NCI-H460 (cell line): ENCODE results near the gene KLRC2. TPM values are rescaled to one million over a fixed set of nuclear protein-coding genes. Genes with fewer than 3 reads are reported as not detected.
"Not testable (repeated sequence)": the region's sequence is repeated elsewhere in the genome, so short reads cannot be mapped to it uniquely, and the experiment has no call there.

Source experiments
- DNase-seq: peaks from one replicate; pipeline ENCODE4 v3.0.0-alpha.2; 2016; ENCODE audit warnings: low read depth; ENCODE audit errors: extremely low read depth
- total RNA-seq: library from RNA; depleted of rRNA; stranded (reverse); fragments of >200 nt; shearing (Covaris generic); gene quantifications from 2 replicates; pipeline ENCODE4 v1.2.3, GENCODE V29; 2014

Gene KLRC2
- total RNA-seq, 1 experiment from 2014 or later = 0.22 TPM

DNA sequence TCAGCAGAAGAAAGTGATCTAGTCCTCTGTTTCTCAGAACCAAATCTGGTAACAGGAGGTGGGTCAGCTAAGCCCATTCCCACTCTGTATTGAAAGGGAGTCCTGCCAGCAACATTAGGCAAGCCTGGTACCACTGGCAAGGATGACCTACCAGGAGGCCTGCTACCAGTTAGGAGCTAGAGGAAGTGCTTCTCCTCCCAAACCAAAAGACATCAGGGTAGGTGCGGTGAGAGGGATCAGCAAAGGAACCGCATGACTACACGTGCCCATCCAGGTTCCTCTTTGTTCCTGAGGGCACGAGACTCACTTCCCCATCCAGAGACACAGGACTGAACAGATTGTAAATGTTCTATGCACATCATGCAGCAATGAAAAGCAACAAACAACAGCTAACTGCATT, 29.1 kb downstream of the KLRC2 start:
- no peak for DNase-seq

GRCh38 chr12:10405294-10405693, 30.5 kb downstream of the KLRC2 start:
- no peak for DNase-seq

DNA sequence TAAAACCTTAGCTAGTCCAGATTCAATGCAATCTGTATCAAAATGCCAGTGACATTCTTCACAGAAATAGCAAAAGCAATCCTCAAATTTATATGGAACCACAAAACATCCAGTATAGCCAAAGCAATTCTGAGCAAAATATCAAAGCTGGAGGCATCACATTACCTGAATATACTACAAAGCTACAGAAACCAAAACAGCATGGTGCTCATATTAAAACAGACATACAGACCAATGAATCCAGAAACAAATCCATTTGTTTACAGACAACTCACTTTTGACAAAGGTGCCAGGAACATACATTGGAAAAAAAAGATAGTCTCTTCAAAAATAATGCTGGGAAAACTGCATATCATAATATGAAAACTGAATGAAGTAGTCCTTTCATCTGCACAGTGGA, 31.0 kb downstream of the KLRC2 start:
- DNase-seq = no peak

- DNase-seq = no peak
Measured at GRCh38 chr12:10400829-10401228, 35.0 kb downstream of the KLRC2 start.

DNA sequence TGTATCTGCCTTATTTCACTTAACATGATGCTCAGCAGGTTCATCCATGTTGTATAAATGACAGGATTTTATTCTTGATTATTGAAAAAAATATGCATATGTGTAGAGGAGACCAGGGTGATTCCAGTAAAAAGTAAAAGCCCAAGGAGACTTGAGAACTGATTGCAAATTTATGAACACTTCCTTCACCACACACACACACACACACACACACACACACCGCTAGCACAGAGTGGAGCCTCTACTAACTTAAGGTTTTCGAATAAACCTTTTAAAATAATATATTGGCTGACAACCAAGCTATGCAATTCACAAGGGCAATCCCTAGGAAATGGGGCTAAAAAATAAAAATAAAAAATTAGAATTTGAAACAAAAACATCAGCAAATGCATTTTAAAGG, 37.6 kb downstream of the KLRC2 start:
- no peak for DNase-seq

DNA sequence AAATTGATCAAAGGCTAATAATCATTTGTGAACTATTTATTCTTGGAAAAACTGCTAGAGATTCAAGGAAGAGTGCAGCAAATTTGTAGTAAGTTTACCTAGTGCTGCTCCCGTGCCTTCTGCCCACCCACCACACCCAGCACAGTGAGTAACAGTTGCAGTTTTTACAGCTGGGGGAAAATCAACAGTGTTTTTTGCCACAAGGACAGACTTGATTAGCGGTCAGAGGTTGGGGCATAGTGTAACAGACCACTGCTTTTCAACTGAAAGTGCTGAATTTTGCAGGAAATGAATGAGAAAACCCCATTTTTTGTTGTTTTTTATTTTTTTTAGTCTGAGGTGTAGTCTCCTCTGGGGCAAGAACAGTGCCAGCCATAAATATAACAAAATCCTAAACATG, 38.5 kb downstream of the KLRC2 start:
- no peak for DNase-seq

- DNase-seq = not testable (repeated sequence)
Measured at GRCh38 chr12:10396176-10396575, 39.6 kb downstream of the KLRC2 start.

DNA sequence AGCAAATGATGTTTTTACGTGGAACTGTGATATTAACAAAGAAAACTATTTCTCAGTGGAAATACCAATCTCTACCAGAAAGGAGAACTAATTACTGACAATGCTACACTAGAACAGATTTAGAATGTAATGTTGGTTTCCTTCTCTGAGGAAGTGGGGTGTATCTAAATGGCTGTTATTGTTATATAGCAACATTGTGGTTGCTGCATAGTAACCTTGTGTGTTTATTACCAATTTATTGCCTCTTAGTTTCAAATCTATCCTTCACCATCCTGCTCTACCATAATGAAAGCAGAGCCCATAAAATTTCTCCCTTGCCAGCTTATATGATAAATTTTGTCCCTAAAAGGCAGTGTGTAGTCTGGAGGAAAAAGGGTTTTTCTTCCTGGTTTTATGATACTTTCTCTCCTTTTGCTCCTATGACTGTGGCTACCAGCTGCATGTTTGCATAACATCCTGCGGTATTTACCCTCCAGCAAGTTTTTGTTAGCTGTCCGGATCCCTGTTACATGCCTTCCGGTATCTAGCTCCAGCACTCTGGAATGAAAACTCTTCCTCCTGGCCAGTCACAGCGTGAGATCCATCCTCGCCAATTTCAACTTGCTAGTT, 40.3 kb downstream of the KLRC2 start:
- DNase-seq = peak; percentile 66

DNA sequence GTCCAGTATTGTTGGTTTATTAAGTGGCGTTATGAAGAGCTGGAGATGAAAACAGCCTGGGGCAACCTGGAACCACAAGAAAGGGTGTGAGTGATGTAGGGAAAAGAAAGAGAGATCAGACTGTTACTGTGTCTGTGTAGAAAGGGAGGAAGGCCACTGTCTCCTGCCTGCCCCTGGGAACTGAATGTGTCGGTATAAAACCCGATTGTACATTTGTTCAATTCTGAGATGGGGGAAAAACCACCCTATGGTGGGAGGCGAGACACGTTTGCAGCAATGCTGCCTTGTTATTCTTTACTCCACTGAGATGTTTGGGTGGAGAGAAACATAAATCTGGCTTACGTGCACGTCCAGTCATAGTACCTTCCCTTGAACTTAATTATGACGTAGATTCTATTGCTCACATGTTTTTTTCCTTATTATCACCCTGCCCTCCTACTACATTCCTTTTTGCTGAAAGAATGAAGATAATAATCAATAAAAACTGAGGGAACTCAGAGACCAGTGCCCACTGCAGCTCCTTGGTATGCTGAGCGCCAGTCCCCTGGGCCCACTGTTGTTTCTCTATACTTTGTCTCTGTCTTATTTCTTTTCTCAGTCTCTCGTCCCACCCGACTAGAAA, 41.2 kb downstream of the KLRC2 start:
- DNase-seq = not testable (repeated sequence)

- DNase-seq = no peak
Measured at GRCh38 chr12:10393291-10393690, 42.5 kb downstream of the KLRC2 start.

GRCh38 chr12:10392394-10392930, 43.3 kb downstream of the KLRC2 start:
- DNase-seq = peak; percentile 51

DNA sequence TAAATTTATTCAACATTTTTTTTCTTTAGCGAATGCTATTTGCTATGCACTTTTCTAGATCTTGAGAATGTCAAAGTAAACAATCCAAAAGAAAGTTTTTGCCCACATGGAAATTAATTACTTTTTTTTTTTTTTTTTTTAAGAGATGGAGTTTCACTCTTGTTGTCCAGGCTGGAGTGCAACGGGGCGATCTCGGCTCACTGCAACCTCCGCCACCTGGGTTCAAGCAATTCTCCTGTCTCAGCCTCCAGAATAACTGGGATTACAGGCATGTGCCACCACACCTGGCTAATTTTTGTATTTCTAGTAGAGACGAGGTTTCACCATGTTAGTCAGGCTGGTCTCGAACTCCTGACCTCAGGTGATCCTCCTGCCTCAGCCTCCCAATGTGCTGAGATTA, 44.8 kb downstream of the KLRC2 start:
- not testable (repeated sequence) for DNase-seq

- DNase-seq = no peak
Measured at GRCh38 chr12:10389904-10390303, 45.9 kb downstream of the KLRC2 start, which contains the start of gene KLRK1. Gene KLRK1 (minus strand): TSS chr12:10390041. CDS start chr12:10388810, 1,231 bp downstream.

- no peak for DNase-seq
Measured at GRCh38 chr12:10388624-10389413, 47.0 kb downstream of the KLRC2 start.

DNA sequence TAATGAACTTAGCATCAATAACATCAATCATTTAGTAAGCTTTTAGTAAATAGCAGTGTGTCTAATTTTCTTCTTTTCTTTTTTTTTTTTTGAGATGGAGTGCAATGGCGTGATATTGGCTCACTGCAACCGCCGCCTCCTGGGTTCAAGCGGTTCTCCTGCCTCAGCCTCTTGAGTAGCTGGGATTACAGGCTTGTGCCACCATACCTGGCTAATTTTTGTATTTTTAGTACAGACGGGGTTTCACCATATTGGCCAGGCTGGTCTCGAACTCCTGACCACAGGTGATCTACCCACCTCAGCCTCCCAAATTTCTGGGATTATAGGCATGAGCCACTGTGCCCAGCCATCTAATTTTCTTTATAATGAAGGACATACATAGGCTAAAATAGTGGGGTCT, 48.3 kb downstream of the KLRC2 start:
- not testable (repeated sequence) for DNase-seq

GRCh38 chr12:10386857-10387256, 49.0 kb downstream of the KLRC2 start:
- no peak for DNase-seq

- no peak for DNase-seq
Measured at GRCh38 chr12:10385166-10385613, 50.6 kb downstream of the KLRC2 start.

GRCh38 chr12:10384191-10384590, 51.6 kb downstream of the KLRC2 start:
- no peak for DNase-seq

GRCh38 chr12:10381928-10382628, 53.7 kb downstream of the KLRC2 start:
- no peak for DNase-seq
